HG02840 (cell line): ENCODE data around the gene CDRT4.

Source experiments
- ATAC-seq: cut with Tn5 transposase; IDR thresholded peaks from one replicate; pipeline ENCODE4 v1.9.1; 2021; ENCODE audit warnings: mild to moderate bottlenecking, moderate library complexity, moderate number of reproducible peaks; ENCODE audit not compliant: unreplicated experiment, low FRiP score

CDRT4 gene

DNA sequence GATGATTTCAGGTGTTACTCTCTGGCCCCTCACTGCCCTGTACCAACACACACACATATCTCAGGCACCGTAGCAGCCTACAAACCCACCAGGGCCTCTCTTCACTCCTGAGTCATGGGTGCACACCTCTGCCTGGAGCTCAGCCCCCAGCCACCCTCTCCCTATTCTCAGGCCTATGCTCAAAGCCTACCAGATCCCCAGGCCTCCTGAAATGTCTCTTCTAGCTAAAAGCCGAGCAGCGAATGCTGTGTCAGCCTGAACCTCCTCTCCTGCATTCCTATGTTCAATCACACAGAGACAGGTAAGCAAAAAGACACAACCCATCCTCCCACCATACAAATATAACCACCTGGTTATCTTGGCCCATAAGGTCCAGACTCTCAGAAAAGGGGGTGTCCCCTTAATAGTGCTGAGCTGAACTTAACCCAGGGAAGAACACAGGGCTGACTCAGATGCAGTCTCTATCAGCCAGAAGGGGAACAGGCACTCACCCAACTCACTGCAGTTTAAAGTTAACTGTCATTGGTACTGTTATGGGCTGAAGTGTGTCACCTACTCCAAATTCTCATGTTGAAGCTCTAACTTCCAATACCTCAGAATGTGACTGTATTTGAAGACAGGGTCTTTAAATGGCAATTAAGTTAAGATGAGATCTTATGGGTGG is 64.0 kb downstream of the CDRT4 start:
- no peak for ATAC-seq

DNA sequence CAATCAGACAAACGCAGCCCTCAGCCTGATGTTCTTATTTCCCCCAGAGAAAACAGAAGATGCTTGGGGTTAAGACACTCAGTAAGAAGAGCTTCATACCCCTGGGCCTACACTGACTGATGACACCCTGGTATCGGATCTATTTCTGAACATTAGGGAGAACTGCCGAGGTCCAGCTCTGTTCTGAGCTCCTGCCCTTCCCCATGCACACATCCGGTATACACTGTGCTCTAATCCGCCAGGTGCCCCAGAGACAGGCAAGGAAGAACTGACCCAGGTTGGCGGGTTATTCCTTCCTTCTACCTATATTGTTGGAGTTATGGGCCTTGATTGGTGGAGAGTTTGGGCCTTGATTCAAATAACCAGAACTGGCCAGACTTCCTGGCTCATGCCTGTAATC is 68.0 kb downstream of the CDRT4 start:
- ATAC-seq: no peak

GRCh38 chr17:15398736-15399331 is 68.6 kb downstream of the CDRT4 start:
- ATAC-seq: no peak

GRCh38 chr17:15398291-15398690 is 69.1 kb downstream of the CDRT4 start:
- no peak for ATAC-seq

DNA sequence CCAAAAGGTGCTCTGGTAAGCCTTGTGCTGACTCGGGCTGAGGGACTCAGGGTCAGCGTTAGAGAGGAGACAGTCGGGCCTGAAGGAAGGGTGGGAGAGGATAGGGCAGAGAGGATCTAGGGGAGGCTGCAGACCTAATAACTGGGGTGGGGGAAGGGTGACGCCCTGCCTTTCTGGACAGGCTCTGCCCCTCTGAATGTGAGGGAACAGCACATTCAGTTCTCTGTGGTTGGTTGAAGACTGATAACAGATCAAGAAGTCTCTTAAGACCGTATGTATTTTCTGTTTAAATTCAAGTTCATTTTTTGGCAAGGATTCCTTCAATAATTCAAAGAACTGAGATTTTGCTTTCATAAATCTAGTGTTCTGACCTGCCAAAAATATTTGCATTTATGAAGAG is 69.8 kb downstream of the CDRT4 start:
- no peak for ATAC-seq

GRCh38 chr17:15395091-15395490 is 72.3 kb downstream of the CDRT4 start:
- ATAC-seq: no peak

GRCh38 chr17:15393414-15393813 is 74.0 kb downstream of the CDRT4 start:
- ATAC-seq: no peak

DNA sequence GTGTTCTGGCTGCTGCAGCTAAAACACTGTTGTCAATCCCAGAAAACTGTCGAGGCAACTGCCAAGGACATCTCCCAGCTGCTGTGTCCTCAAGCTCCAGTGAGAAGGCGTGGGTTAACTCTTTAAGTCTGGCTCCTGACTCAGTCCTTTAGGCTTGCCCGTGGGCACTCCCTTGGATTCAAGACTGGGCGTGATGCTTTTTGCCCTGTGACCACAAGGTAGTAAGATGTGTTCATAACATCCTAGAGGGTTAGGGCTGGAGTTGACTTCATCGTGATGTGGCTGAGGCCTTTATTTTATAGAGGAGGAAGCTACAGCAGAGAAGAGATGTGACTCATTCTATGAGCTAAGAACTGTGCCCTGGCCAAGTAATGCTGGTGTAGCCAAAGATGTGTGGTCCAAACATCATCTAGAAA is 75.1 kb downstream of the CDRT4 start:
- ATAC-seq: no peak

- ATAC-seq: no peak
These were observed 78.9 kb downstream of the CDRT4 start for GRCh38 chr17:15388356-15389041.

- no peak for ATAC-seq
These were observed 81.3 kb downstream of the CDRT4 start for GRCh38 chr17:15386083-15386482.
